Activated CD4-positive, alpha-beta T cell treated with anti-CD3 and anti-CD28 coated beads, Interleukin-2, amount 10 ng/mL, durations not matched to agents 24 days and 14 days (primary cell): ENCODE measurements around the gene SCYGR8. TPM values are rescaled to one million over a fixed set of nuclear protein-coding genes. Genes with fewer than 3 reads are reported as not detected.
A peak's percentile ranks its signal among the peaks of the same experiment; 100 is the strongest.
"Not testable (repeated sequence)": the region's sequence is repeated elsewhere in the genome, so short reads cannot be mapped to it uniquely, and the experiment has no call there.

Source experiments
- DNase-seq: peaks from one replicate; pipeline ENCODE4 v3.0.0; 2022
- H3K27ac Mint-ChIP-seq: one replicate; pipeline ENCODE4 v1.8.0; 2022; ENCODE audit warnings: mild to moderate bottlenecking, mixed read lengths
- H3K27me3 Mint-ChIP-seq: one replicate; pipeline ENCODE4 v1.8.0; 2022; ENCODE audit warnings: mixed read lengths
- H3K36me3 Mint-ChIP-seq: one replicate; pipeline ENCODE4 v1.8.0; 2022; ENCODE audit warnings: low read depth, mild to moderate bottlenecking, mixed read lengths
- H3K4me1 Mint-ChIP-seq: one replicate; pipeline ENCODE4 v1.8.0; 2021; ENCODE audit warnings: mixed read lengths
- H3K4me3 Mint-ChIP-seq: one replicate; pipeline ENCODE4 v1.8.0; 2022; ENCODE audit warnings: mild to moderate bottlenecking, moderate library complexity, mixed read lengths
- H3K9me3 Mint-ChIP-seq: one replicate; pipeline ENCODE4 v1.8.0; 2021; ENCODE audit warnings: mixed read lengths
- intact Hi-C: fragments of 100-400 bp; cut with micrococcal nuclease; formaldehyde crosslinking; loops from one replicate; pipeline ENCODE4 v1.15.1; 2023
- total RNA-seq: library from RNA; stranded (reverse); gene quantifications from 2 replicates; pipeline ENCODE4 v1.2.3, GENCODE V29; 2022

Gene SCYGR8, protein sequence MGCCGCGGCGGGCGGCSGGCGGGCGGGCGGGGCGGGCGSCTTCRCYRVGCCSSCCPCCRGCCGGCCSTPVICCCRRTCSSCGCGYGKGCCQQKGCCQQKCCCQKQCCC
- not detected in 2 replicates for total RNA-seq

DNA sequence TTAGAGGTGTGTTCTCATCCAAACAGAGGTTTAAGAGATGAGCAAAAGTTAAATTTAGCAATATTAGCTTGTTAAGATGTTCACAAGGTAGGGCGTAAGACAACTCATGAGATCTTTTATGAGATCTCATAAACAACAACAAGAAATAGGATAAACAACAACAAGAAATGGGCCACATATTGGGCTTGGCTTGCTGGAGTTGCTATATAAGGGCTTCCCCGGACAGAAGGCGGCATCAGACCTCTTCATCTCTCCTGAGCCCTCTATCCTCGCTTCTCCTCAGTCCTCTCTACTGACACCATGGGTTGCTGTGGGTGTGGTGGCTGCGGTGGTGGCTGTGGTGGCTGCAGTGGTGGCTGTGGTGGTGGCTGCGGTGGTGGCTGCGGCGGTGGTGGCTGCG lies at the start of gene SCYGR8:
Gene SCYGR8, plus strand, starts transcription at position 301 of the 400 bp plus-strand sequence. Its CDS starts 0 bp downstream, at position 301.
- Mint-ChIP-seq H3K9me3 (no peaks in the 10 kb centered on the region), H3K27ac (no peak within 1 kb of the TSS), H3K4me1 (no peaks in the 10 kb centered on the region), H3K4me3 (no peak within 1 kb of the TSS), H3K36me3 (no peaks in the 10 kb centered on the region), H3K27me3 (no peaks in the 10 kb centered on the region)
- intact Hi-C loops = no loop called here
- no peak for DNase-seq

DNA sequence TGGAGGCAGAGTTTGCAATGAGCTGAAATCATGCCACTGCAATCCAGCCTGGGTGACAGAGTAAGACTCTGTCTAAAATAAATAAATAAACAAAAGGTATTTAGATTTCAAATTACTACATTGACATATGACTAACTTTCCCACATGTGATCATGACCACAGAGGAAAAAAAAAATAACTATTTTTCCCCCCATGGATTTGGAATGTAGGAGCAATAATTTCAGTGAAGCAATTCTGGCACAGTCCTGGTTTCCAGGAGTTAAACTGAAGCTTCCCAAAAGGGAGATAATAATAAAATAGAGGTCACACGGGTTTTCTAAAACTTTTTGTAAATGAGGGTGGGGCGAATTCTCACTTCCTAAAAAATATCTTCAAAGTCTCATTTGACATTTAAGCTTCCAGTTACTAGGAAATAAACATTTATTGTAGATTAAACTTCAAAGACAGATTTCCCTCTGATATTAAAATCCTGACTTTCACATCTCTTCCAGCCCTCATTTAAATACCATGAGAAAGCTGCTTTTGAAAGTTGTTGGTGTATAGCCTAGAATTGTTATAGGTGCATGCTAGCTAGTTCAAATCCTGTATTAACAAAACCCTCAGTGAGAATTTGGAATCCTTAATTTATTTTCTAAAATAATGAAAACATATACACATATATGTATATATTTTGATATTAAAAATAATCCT lies 48.6 kb upstream of the SCYGR8 start:
- intact Hi-C loops = no loop called here
- Mint-ChIP-seq H3K36me3 (no peaks in the 10 kb centered on the region), H3K27me3 (peaks cover 8% of the 10 kb centered on the region), H3K4me1 (no peaks in the 10 kb centered on the region), H3K4me3 (no peak overlapping the region), H3K9me3 (no peaks in the 10 kb centered on the region), H3K27ac (no peak overlapping the region)
- no peak for DNase-seq

DNA sequence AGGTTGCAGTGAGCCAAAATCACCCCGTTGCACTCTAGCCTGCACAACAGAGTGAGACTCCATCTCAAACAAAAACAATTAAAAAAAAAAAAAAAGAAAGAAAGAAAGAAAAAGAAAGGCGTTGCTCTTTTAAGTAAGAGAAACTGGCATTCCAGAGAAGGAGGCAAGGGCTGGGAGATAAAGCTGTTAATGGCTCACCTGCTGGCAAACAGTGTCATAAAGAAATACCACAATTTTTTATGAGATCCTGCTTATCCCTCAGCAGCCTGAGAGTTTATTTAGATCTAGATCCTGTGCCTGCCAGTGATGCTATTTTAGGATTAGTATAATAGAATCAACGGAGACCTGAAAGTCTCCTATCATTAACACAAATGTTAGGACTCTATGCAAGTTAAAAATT lies 44.1 kb upstream of the SCYGR8 start:
- no peak overlapping the region for H3K27ac Mint-ChIP-seq
- no peaks in the 10 kb centered on the region for H3K9me3 Mint-ChIP-seq
- no peak overlapping the region for H3K4me3 Mint-ChIP-seq
- H3K4me1 Mint-ChIP-seq = no peaks in the 10 kb centered on the region
- intact Hi-C loops = no loop called here
- no peaks in the 10 kb centered on the region for H3K36me3 Mint-ChIP-seq
- no peaks in the 10 kb centered on the region for H3K27me3 Mint-ChIP-seq
- no peak for DNase-seq

DNA sequence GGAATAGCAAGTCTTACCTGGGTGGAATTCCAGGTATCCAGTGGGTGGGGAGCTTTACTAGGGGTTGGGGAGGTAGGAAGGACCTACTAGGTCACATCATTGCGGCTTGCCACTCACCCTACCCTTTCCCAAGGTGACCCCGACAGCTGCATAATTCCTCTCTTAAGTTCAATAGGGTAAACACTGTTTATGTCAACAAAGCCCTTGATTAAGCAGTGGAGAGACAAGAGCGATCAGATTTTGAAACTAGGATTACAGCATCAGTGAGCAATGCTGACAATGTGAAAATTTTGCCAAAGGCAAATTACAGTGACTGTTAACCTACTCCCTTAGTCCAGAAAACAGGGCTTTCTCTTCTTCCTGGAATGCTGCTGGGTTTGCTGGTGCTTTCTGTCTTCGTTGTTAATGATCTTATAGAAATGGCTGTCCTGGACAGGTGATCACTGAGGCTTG lies 42.4 kb upstream of the SCYGR8 start:
- H3K36me3 Mint-ChIP-seq = no peaks in the 10 kb centered on the region
- H3K4me3 Mint-ChIP-seq = no peak overlapping the region
- no peak for DNase-seq
- no peaks in the 10 kb centered on the region for H3K4me1 Mint-ChIP-seq
- H3K27me3 Mint-ChIP-seq = no peaks in the 10 kb centered on the region
- intact Hi-C loops = no loop called here
- no peak overlapping the region for H3K27ac Mint-ChIP-seq
- H3K9me3 Mint-ChIP-seq = no peaks in the 10 kb centered on the region

DNA sequence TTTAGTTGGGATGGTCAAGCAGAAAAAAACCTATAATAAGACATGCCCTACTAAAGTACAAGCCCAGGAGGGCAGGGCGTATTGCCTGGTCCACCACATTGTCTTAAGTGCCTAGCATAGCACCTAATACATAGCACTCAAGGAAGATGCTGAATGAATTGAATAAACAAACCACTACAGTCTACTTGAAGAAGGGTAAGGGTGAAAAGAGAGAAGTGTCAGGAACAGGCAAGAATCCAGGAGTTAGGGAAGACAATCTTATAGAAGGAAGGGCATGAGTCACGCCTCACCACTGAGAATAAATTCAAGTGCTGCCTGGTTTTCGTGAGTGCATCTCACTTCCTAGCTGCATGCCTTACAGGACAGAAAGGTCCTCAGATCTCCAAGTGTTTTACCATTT lies 41.7 kb upstream of the SCYGR8 start:
- H3K4me1 Mint-ChIP-seq = no peaks in the 10 kb centered on the region
- no peaks in the 10 kb centered on the region for H3K9me3 Mint-ChIP-seq
- no peak for DNase-seq
- H3K36me3 Mint-ChIP-seq = no peaks in the 10 kb centered on the region
- H3K27me3 Mint-ChIP-seq = no peaks in the 10 kb centered on the region
- H3K4me3 Mint-ChIP-seq = no peak overlapping the region
- intact Hi-C loops = no loop called here
- H3K27ac Mint-ChIP-seq = no peak overlapping the region

DNA sequence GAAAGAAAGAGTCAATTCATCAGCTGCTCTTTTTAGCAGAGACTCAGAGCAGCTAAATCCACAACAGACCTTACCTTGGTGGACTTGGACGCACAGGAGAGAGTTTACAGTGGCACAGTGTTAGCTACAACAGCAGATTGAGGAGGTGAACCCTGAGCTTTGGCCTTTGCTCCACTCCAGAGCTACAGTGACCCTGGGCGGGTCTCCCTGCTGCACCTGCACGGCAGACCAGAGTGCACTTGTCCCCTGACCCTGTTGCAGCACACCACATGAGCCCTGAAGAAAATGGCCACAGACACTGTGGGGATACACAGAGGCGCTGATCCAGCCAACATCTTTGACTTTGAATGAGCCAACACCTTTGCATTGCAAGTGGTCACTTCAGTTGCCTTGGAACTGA lies 38.8 kb upstream of the SCYGR8 start:
- DNase-seq = no peak
- H3K27me3 Mint-ChIP-seq = no peaks in the 10 kb centered on the region
- no peaks in the 10 kb centered on the region for H3K9me3 Mint-ChIP-seq
- H3K4me1 Mint-ChIP-seq = no peaks in the 10 kb centered on the region
- H3K27ac Mint-ChIP-seq = no peak overlapping the region
- intact Hi-C loops = no loop called here
- H3K4me3 Mint-ChIP-seq = no peak overlapping the region
- no peaks in the 10 kb centered on the region for H3K36me3 Mint-ChIP-seq

DNA sequence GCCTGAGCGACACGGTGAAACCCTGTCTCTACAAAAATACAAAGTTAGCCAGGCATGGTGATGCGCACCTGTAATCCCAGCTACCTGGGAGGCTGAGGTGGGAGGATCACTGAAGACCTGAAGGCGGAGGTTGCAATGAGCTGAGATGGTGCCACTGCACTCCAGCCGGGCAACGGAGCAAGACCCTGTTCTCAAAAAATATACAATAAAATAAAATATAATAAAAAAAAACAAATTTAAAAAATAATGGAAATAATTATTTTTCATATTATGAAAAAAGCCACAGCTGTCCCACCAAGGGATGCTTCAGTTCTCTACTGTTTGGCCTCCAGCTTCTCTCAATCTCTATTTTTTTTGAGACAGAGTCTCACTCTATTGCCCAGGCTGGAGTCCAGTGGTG lies 38.3 kb upstream of the SCYGR8 start:
- H3K4me1 Mint-ChIP-seq = no peaks in the 10 kb centered on the region

DNA sequence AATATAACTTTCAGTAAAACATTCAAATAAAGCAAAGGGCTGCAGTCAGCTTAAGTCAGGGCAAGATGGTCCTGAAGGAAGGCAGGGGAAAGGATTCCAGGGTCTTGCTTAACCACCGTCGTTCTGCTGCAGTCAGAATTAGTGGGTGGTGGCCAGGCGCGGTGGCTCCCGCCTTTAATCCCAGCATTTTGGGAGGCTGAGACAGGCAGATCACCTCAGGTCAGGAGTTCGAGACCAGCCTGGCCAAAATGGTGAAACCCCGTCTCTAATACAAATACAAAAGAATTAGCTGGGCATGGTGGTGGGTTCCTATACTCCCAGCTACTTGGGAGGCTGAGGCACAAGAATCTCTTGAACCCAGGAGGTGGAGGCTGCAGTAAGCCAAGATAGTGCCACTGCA lies 34.7 kb upstream of the SCYGR8 start:
- Mint-ChIP-seq H3K27ac (no peak overlapping the region), H3K9me3 (no peaks in the 10 kb centered on the region), H3K4me1 (no peaks in the 10 kb centered on the region), H3K36me3 (no peaks in the 10 kb centered on the region), H3K27me3 (peaks cover 2% of the 10 kb centered on the region), H3K4me3 (no peak overlapping the region)
- no peak for DNase-seq
- intact Hi-C loops = no loop called here

More for the DNA sequence above, 38.3 kb upstream of the SCYGR8 start:
- Mint-ChIP-seq H3K36me3 (no peaks in the 10 kb centered on the region), H3K27me3 (no peaks in the 10 kb centered on the region), H3K4me3 (no peak overlapping the region), H3K27ac (no peak overlapping the region), H3K9me3 (no peaks in the 10 kb centered on the region)
- DNase-seq = no peak
- intact Hi-C loops = no loop called here

DNA sequence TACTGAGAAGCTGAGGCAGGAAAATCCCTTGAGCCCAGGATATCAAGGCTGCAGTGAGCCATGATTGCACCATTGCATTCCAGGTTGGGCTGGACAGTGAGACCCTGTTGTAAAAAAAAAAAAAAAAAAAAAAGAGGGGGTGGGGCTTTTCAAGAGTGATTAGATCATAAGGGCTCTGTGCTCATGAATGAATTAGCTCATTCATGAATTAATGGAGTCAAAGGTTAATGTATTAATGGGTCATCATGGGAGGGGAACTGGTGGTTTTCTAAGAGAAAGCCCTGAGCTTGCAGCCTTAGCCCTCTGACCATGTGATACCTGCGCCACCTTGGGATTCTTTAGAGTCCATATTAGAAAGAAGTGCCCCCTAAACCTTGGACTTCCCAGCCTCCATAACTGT lies 32.4 kb upstream of the SCYGR8 start:
- Mint-ChIP-seq H3K27ac (no peak overlapping the region), H3K36me3 (no peaks in the 10 kb centered on the region), H3K9me3 (no peaks in the 10 kb centered on the region), H3K27me3 (peaks cover 14% of the 10 kb centered on the region), H3K4me3 (no peak overlapping the region), H3K4me1 (no peaks in the 10 kb centered on the region)
- intact Hi-C loops = no loop called here
- DNase-seq = no peak

DNA sequence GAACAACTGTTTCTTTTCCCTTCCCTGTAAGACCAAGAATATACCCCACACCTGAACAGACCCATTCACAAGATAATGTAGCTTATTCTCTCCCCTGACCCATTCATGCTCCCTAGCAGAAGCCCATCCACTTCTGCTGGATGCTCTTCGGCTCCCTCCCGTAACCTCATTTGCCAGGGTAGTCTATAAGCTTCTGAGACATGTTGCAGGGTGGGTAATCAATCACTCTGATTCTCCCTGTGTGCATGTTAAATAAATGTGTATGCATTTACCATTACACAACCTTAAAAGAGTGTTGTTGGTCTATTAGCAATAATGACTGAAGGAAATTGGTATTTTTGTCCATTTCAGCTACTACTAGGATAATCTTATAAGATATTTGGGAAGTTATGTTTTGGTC lies 29.2 kb upstream of the SCYGR8 start:
- no peak overlapping the region for H3K27ac Mint-ChIP-seq
- peaks cover 14% of the 10 kb centered on the region for H3K27me3 Mint-ChIP-seq
- no peaks in the 10 kb centered on the region for H3K36me3 Mint-ChIP-seq
- H3K4me1 Mint-ChIP-seq = no peaks in the 10 kb centered on the region
- intact Hi-C loops = no loop called here
- H3K9me3 Mint-ChIP-seq = no peaks in the 10 kb centered on the region
- no peak overlapping the region for H3K4me3 Mint-ChIP-seq
- no peak for DNase-seq

DNA sequence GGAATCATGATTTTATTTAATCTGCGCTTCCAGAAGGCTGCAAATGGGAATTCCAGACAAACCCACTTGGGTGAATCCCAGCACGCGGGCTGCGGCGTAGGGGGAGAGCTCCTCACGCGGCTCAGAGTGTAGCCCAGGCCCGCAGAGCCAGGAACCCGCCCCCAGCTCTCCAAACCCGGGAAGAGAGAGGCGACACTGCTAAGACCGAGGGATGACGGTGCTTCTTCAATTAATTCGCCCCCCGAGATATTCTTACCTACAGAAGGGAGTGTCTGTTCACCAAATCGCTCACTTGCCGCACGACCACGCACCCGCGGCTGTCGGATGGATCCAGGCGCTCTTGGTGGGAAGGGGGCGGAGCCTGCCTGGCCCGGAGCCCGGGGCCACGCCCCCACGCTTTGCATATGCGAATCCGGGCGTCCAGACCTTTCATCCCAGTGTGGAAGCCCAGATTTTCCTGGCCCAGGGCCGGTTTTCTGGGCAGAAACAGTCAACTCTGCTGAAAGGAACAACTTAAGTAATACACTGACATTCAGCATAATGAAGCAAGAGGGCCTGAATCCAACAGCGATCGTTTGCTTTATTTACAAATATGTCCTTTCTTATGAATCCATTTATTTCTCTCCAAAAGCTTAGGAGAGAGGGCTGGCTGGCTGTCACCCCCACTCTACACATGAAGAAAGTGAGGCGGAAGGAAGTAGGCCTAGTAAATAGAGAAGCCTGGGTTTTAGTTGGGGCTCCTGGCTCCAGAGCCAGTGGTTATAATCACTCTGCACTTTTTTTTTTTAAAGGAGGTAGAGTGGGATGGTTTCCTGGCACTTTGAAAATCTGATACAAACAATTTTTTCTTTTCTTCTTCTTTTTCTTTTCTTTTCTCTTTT lies 27.8 kb upstream of the SCYGR8 start, which contains the start of gene SLC19A3:
Gene SLC19A3, minus strand, starts transcription at position 342 of the 881 bp plus-strand sequence. CDS start 15,710 bp downstream, outside the sequence.
- no peaks in the 10 kb centered on the region for H3K9me3 Mint-ChIP-seq
- H3K27me3 Mint-ChIP-seq = peaks cover 14% of the 10 kb centered on the region
- H3K27ac Mint-ChIP-seq = no peak within 1 kb of the TSS
- no peaks in the 10 kb centered on the region for H3K4me1 Mint-ChIP-seq
- DNase-seq = peak; percentile 58
- H3K36me3 Mint-ChIP-seq = no peaks in the 10 kb centered on the region
- H3K4me3 Mint-ChIP-seq = no peak within 1 kb of the TSS
- intact Hi-C loops = no loop called here

DNA sequence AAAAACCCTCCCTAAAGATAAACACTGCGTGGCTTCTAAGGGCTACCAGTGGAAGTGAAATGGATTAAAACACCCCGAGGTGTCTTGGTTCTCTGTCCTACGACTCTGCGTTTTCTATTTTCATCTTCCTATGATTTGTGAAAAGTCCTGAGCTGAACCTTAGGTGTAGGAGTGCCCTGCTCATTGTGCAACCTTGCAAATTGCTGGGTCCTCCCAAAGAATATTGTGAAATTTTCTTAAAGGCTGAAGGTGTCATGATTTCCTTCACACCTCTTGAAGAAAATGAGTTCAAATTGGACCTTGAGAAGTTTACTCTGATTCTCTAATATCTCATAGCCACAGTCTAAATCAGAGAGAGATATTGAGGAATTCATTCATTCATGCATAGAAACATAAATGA lies 26.1 kb upstream of the SCYGR8 start:
- Mint-ChIP-seq H3K4me1 (no peaks in the 10 kb centered on the region), H3K27ac (no peak overlapping the region), H3K36me3 (no peaks in the 10 kb centered on the region), H3K9me3 (no peaks in the 10 kb centered on the region), H3K27me3 (peaks cover 12% of the 10 kb centered on the region), H3K4me3 (no peak overlapping the region)
- DNase-seq = no peak
- intact Hi-C loops = no loop called here

DNA sequence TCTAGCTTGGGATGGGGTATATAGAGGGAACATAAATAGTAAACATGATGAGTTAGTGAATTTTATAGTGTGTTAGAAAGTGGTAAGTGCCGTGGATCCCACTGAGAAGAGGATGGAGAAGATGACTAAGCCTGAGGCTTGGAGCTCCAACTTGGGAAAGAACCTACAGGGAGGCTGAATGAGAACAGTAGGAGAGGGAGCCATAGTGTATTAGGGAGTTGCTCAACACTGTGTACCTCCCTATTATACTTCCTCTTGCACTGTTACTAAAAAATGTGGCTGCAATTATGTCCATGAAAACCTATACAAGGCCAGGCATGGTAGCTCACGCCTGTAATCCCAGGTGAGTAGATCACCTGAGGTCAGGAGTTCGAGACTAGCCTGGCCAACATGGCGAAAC lies 25.0 kb upstream of the SCYGR8 start:
- Mint-ChIP-seq H3K4me3 (no peak overlapping the region), H3K27ac (no peak overlapping the region), H3K4me1 (no peaks in the 10 kb centered on the region), H3K9me3 (no peaks in the 10 kb centered on the region), H3K36me3 (no peaks in the 10 kb centered on the region), H3K27me3 (peaks cover 12% of the 10 kb centered on the region)
- DNase-seq = no peak
- intact Hi-C loops = no loop called here

DNA sequence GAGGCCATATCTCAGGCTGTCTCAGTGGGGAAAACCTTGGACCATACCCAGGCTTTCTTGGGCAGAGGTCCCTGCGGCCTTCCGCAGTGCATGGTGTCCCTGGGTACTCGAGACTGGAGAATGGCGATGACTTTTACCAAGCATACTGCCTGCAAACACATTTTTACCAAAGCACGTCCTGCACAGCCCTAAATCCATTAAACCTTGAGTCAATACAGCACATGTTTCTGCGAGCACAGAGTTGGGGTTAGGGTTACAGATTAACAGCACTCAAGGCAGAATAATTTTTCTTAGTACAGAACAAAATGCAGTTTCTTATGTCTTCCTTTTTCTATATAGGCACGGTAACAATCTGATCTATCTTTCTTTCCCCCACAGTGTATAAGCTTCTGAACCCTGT lies 22.9 kb upstream of the SCYGR8 start:
- DNase-seq, H3K4me3 Mint-ChIP-seq, H3K36me3 Mint-ChIP-seq, H3K4me1 Mint-ChIP-seq, H3K27ac Mint-ChIP-seq, H3K27me3 Mint-ChIP-seq, H3K9me3 Mint-ChIP-seq, intact Hi-C loops: not testable (repeated sequence)
